ENCODE measurements around the gene MUC5B. TPM values are rescaled to one million over a fixed set of nuclear protein-coding genes. Genes with fewer than 3 reads are reported as not detected.

The MUC5B gene
- total and polyA plus RNA-seq, 2 donors (not counting 1 experiment from before 2014, with no cell fraction given), result not detected

DNA sequence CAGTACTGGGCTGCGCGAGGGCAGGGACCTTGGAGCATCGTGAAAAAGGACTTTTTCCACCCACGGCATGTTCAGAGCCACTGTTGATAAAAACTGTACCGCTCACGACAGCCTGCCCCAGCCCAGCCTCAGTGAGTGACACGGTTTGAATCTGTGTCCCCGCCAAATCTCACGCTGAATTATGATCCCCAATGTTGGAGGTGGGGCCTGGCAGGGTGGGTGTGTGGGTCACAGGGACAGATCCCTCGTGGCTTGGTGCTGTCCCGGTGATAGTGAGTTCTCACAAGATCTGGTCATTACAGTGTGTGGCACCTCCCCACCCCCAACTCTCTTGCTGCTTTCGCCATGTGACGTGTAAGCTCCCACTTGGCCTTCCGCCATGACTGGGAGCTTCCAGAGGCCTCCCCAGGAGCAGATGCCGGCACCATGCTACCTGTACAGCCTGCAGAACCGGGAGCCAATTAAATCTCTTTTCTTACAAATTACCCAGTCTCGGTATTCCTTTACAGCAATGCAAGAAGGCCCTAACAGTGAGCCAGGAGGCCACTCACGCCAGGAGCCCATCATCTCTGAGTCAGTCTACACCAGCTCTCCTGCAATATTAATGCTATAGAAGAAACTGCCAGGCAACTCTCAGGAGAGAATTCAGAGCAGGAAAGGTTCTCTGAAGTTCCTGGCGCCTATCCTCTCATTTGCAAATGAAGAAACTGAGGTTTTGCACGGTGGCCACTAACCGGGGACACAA is 85.3 kb downstream of the MUC5B start:
- H4K20me1 ChIP-seq (ENCODE audit: control insufficient read depth, extremely low read depth, insufficient read depth, low read length), result peaks cover 1% of the 10 kb centered on the region
- TF ChIP-seq EZH2 (IDR thresholded peaks at IDR 0.05; ENCODE audit: low read length, missing control alignments) (no peak), CTCF (conservative IDR thresholded peaks at IDR 0.05 in 1 of 2, IDR thresholded peaks at IDR 0.05 in 1 of 2; ENCODE audit: low read depth in 1 of 2, low read length in 2 of 2) (no peak)
- H3K9ac ChIP-seq (ENCODE audit: insufficient read depth, low read length), result no peak overlapping the region
- peak overlapping the region; percentile 82 for H3K4me2 ChIP-seq (ENCODE audit: extremely low read depth, insufficient read depth, low read length)
- peak in 1 of 2 donors; percentile 15 for DNase-seq (ENCODE audit: low read depth in 2 of 2)
- no peaks in the 10 kb centered on the region for H3K9me3 ChIP-seq (ENCODE audit: control insufficient read depth, insufficient read depth, low read depth, low read length)
- peaks cover 42% of the 10 kb centered on the region for H3K79me2 ChIP-seq (ENCODE audit: control insufficient read depth, insufficient read depth, low read length)
- H3K4me1 ChIP-seq (ENCODE audit: control insufficient read depth, extremely low read depth, insufficient read depth, low read length), result peaks cover 6% of the 10 kb centered on the region
- no peaks in the 10 kb centered on the region for H3K27me3 ChIP-seq (ENCODE audit: control insufficient read depth, insufficient read depth, low read length)
- no peak overlapping the region for H2AFZ ChIP-seq (ENCODE audit: low read length)
- peaks cover 2% of the 10 kb centered on the region for H3K36me3 ChIP-seq (ENCODE audit: control insufficient read depth, insufficient read depth, low read length)
- no peak overlapping the region for H3K27ac ChIP-seq (ENCODE audit: insufficient read depth, low read length)
- H3K4me3 ChIP-seq (replicated peaks in 1 of 4; ENCODE audit: control extremely low read depth in 1 of 4, insufficient read depth in 1 of 4, low read depth in 3 of 4, low read length in 4 of 4), result peak overlapping the region; percentile 33 to 76 (median 66)

GRCh38 chr11:1308743-1309497 is 86.1 kb downstream of the MUC5B start:
- TF ChIP-seq EZH2 (IDR thresholded peaks at IDR 0.05; ENCODE audit: low read length, missing control alignments) (no peak), CTCF (conservative IDR thresholded peaks at IDR 0.05 in 1 of 2, IDR thresholded peaks at IDR 0.05 in 1 of 2; ENCODE audit: low read depth in 1 of 2, low read length in 2 of 2) (no peak)
- Histone ChIP-seq H3K9ac (ENCODE audit: insufficient read depth, low read length) (peak overlapping the region; percentile 75), H2AFZ (ENCODE audit: low read length) (peak overlapping the region; percentile 54), H3K79me2 (ENCODE audit: control insufficient read depth, insufficient read depth, low read length) (peaks cover 38% of the 10 kb centered on the region), H3K36me3 (ENCODE audit: control insufficient read depth, insufficient read depth, low read length) (peaks cover 2% of the 10 kb centered on the region), H3K9me3 (ENCODE audit: control insufficient read depth, insufficient read depth, low read depth, low read length) (no peaks in the 10 kb centered on the region), H3K4me3 (replicated peaks in 1 of 4; ENCODE audit: control extremely low read depth in 1 of 4, insufficient read depth in 1 of 4, low read depth in 3 of 4, low read length in 4 of 4) (peak overlapping the region; percentile 33 to 76 (median 66)), H4K20me1 (ENCODE audit: control insufficient read depth, extremely low read depth, insufficient read depth, low read length) (peaks cover 1% of the 10 kb centered on the region), H3K27me3 (ENCODE audit: control insufficient read depth, insufficient read depth, low read length) (no peaks in the 10 kb centered on the region), H3K4me2 (ENCODE audit: extremely low read depth, insufficient read depth, low read length) (peak overlapping the region; percentile 82), H3K4me1 (ENCODE audit: control insufficient read depth, extremely low read depth, insufficient read depth, low read length) (peaks cover 5% of the 10 kb centered on the region), H3K27ac (ENCODE audit: insufficient read depth, low read length) (peak overlapping the region; percentile 26)
- peak; percentile 22 to 35 for DNase-seq (ENCODE audit: low read depth in 2 of 2)
